B cell (primary cell): ENCODE data around the gene EML3. TPM values are rescaled to one million over a fixed set of nuclear protein-coding genes. Genes with fewer than 3 reads are reported as not detected.

ENCODE experiments used
- ATAC-seq: fragments of 200-7000 bp; cut with Tn5 transposase; one replicate; pipeline ENCODE4 v1.10.0; 2021; ENCODE audit warnings: low read depth, mild to moderate bottlenecking, moderate number of reproducible peaks, moderate library complexity
- CTCF ChIA-PET: fragments of 350-600 bp; sonication (Branson Sonifier 250); formaldehyde crosslinking; loops from one replicate; lab custom pipeline; 2021; ENCODE audit warnings: antibody characterized with exemption, inconsistent platforms; lab: Charles Lee
- POLR2A ChIA-PET: fragments of 350-600 bp; sonication (Branson Sonifier 250); formaldehyde crosslinking; loops from one replicate; lab custom pipeline; 2021; ENCODE audit warnings: antibody characterized with exemption; lab: Charles Lee
- DNase-seq: peaks from one replicate; pipeline ENCODE4 v3.0.0; 2013
- H2AFZ ChIP-seq: 2 replicates; pipeline ENCODE4 v1.6.1; 2012; ENCODE audit warnings: mild to moderate bottlenecking, low read depth, low read length; ENCODE audit not compliant: insufficient read depth, poor library complexity, severe bottlenecking
- H3K27ac ChIP-seq, 2 donors: 1 replicate in 1 of 2; 2 replicates in 1 of 2; pipeline ENCODE4 v1.5.1; 2012 to 2013; ENCODE audit warnings: low read length in 2 of 2, mild to moderate bottlenecking in 2 of 2, moderate library complexity in 1 of 2
- H3K27me3 ChIP-seq, 4 experiments: fragments of 200-600 bp in 1 of 4; sonication (generic) in 1 of 4; replicated peaks in 1 of 4; 1 replicate in 2 of 4; 2 replicates in 2 of 4; pipeline versions ENCODE4 v1.6.1 to v1.7.0; 2013 to 2016; ENCODE audit warnings: low read length in 3 of 4, mild to moderate bottlenecking in 2 of 4, mixed read lengths in 1 of 4, moderate library complexity in 1 of 4; ENCODE audit not compliant: insufficient read depth in 4 of 4, control insufficient read depth in 3 of 4; ENCODE audit errors: control extremely low read depth in 1 of 4
- H3K36me3 ChIP-seq, 2 experiments: replicated peaks in 1 of 2; 1 replicate in 1 of 2; 2 replicates in 1 of 2; pipeline versions ENCODE4 v1.6.1 to v1.7.1; 2013; ENCODE audit warnings: low read length in 1 of 2; ENCODE audit not compliant: insufficient read depth in 2 of 2, control insufficient read depth in 1 of 2; ENCODE audit errors: control extremely low read depth in 1 of 2, extremely low read depth in 1 of 2
- H3K4me1 ChIP-seq, 2 donors: fragments of 200-600 bp in 1 of 2; sonication (generic) in 1 of 2; 1 replicate in 1 of 2; 2 replicates in 1 of 2; pipeline versions ENCODE4 v1.5.1 to v1.6.1; 2013 to 2017; ENCODE audit warnings: low read length in 2 of 2; ENCODE audit not compliant: control insufficient read depth in 2 of 2, insufficient read depth in 2 of 2
- H3K4me2 ChIP-seq: replicated peaks from 2 replicates; pipeline ENCODE3; 2012; ENCODE audit warnings: mild to moderate bottlenecking, low read depth, low read length; ENCODE audit not compliant: poor library complexity, severe bottlenecking
- H3K4me3 ChIP-seq, 5 experiments: fragments of 200-600 bp in 1 of 5; sonication (generic) in 1 of 5; 1 replicate in 3 of 5; 2 replicates in 2 of 5; pipeline versions ENCODE4 v1.5.1 to v1.7.0; 2011 to 2016; ENCODE audit warnings: low read length in 4 of 5, mild to moderate bottlenecking in 4 of 5, low read depth in 2 of 5, control low read depth in 1 of 5, moderate library complexity in 1 of 5; ENCODE audit not compliant: insufficient read depth in 1 of 5; ENCODE audit errors: control extremely low read depth in 1 of 5, extremely low read depth in 1 of 5
- H3K79me2 ChIP-seq: fragments of 200-600 bp; sonication (generic); one replicate; pipeline ENCODE4 v1.6.0; 2016; ENCODE audit warnings: low read length; ENCODE audit not compliant: control insufficient read depth, insufficient read depth
- H3K9ac ChIP-seq: fragments of 200-600 bp; sonication (generic); 2 replicates; pipeline ENCODE4 v1.6.1; 2017; ENCODE audit warnings: mild to moderate bottlenecking, low read length, moderate library complexity
- H3K9me3 ChIP-seq, 3 donors: one replicate each; pipeline versions ENCODE4 v1.6.1 to v1.7.1; 2013; ENCODE audit warnings: low read length in 2 of 3; ENCODE audit not compliant: control insufficient read depth in 2 of 3, insufficient read depth in 1 of 3; ENCODE audit errors: control extremely low read depth in 1 of 3
- H4K20me1 ChIP-seq: 2 replicates; pipeline ENCODE4 v1.6.0; 2012; ENCODE audit warnings: mild to moderate bottlenecking, low read length; ENCODE audit not compliant: insufficient read depth, control insufficient read depth, poor library complexity, severe bottlenecking
- H3K27ac Mint-ChIP-seq: one replicate; pipeline ENCODE4 v1.8.0; 2021; ENCODE audit warnings: mixed read lengths
- H3K27me3 Mint-ChIP-seq: one replicate; pipeline ENCODE4 v1.8.0; 2021; ENCODE audit warnings: mixed read lengths
- H3K4me1 Mint-ChIP-seq: one replicate; pipeline ENCODE4 v1.8.0; 2021; ENCODE audit warnings: mixed read lengths
- H3K4me3 Mint-ChIP-seq: one replicate; pipeline ENCODE4 v1.8.0; 2021; ENCODE audit warnings: mixed read lengths
- H3K9me3 Mint-ChIP-seq: one replicate; pipeline ENCODE4 v1.8.0; 2022; ENCODE audit warnings: mixed read lengths; ENCODE audit not compliant: insufficient read depth
- EZH2 ChIP-seq: IDR thresholded peaks from 2 replicates; pipeline ENCODE4 v1.6.1; 2012; ENCODE audit warnings: borderline replicate concordance, low read depth, mild to moderate bottlenecking, moderate library complexity, low read length; ENCODE audit not compliant: insufficient read depth, poor library complexity, severe bottlenecking
- WGBS: methylation state at CpG from one replicate; pipeline ENCODE4 v1.1.5; 2013; ENCODE audit warnings: missing lambda C conversion rate; ENCODE audit not compliant: insufficient coverage; 5-methylcytosine and 5-hydroxymethylcytosine counted together
- intact Hi-C: fragments of 100-400 bp; cut with micrococcal nuclease; formaldehyde crosslinking; loops from one replicate; pipeline ENCODE4 v1.10.0; 2022
- polyA plus RNA-seq: library from polyadenylated mRNA; depleted of rRNA; stranded (reverse); fragments of >200 nt; gene quantifications from 2 replicates; pipeline ENCODE4 v1.2.3, GENCODE V29; 2012
- total RNA-seq, 2 donors: library from RNA; stranded (reverse); fragments of 120-200 nt in 1 of 2; gene quantifications; 1 replicate in 1 of 2; 2 replicates in 1 of 2; pipeline versions ENCODE4 v1.2.3 to v1.2.4, GENCODE V29; 2013 to 2022
- TF ChIP-seq, protein P1 (sequence below): fragments of 200-600 bp; IDR thresholded peaks from one replicate; pipeline ENCODE4 v1.8.0; 2022; ENCODE audit warnings: antibody characterized with exemption, mild to moderate bottlenecking

The EML3 gene
- total and polyA plus RNA-seq, 2 donors (not counting 1 experiment from before 2014, with no cell fraction given): 127 to 128 TPM

DNA sequence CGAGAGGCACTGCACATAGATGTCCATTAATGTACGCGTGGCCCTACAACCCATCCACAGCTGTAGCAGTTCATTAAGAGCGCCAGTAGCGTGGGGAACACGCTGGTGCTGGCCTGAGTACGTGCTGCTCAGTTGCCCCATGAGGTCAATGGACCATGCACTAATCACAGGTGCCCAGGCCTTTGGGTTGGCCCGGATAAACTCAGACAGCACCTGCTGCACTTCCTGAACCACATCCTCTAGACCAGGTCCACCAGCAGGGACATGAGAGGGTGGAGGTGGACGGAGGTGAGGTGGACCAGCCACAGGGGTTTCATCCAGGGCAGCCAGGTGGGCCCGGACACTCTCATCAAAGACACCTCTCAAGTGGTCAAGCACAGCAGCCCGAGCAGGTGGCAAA, 36.9 kb upstream of the EML3 start:
- Mint-ChIP-seq H3K9me3 (no peaks in the 10 kb centered on the region), H3K4me1 (peaks cover 39% of the 10 kb centered on the region), H3K4me3 (no peak overlapping the region), H3K27me3 (no peaks in the 10 kb centered on the region), H3K27ac (no peak overlapping the region)
- Histone ChIP-seq H3K4me3 (no peak overlapping the region), H3K9me3 (no peaks in the 10 kb centered on the region), H3K4me2 (no peak overlapping the region), H4K20me1 (peaks cover 9% of the 10 kb centered on the region), H3K4me1 (peaks cover 28 to 39% of the 10 kb centered on the region in 2 donors), H2AFZ (no peak overlapping the region), H3K27me3 (no peaks in the 10 kb centered on the region), H3K79me2 (peaks cover 61% of the 10 kb centered on the region), H3K27ac (no peak overlapping the region), H3K9ac (no peak overlapping the region), H3K36me3 (peaks cover 0 to 28% of the 10 kb centered on the region in 2 experiments)
- ATAC-seq (no peak), DNase-seq (no peak)
- ChIA-PET POLR2A (interaction anchor here (0.6 kb wide), 1 partner anchor 562 kb away, joined by 5 read pairs; no protein-coding TSS in a partner anchor), CTCF (interaction anchor here (1.0 to 2.0 kb wide), 3 partner anchors 15 to 48 kb away, joined by 3 to 8 read pairs (median 3); partner anchors contain the start of genes C11orf98, CSKMT and MTA2)
- TF ChIP-seq, protein P1, sequence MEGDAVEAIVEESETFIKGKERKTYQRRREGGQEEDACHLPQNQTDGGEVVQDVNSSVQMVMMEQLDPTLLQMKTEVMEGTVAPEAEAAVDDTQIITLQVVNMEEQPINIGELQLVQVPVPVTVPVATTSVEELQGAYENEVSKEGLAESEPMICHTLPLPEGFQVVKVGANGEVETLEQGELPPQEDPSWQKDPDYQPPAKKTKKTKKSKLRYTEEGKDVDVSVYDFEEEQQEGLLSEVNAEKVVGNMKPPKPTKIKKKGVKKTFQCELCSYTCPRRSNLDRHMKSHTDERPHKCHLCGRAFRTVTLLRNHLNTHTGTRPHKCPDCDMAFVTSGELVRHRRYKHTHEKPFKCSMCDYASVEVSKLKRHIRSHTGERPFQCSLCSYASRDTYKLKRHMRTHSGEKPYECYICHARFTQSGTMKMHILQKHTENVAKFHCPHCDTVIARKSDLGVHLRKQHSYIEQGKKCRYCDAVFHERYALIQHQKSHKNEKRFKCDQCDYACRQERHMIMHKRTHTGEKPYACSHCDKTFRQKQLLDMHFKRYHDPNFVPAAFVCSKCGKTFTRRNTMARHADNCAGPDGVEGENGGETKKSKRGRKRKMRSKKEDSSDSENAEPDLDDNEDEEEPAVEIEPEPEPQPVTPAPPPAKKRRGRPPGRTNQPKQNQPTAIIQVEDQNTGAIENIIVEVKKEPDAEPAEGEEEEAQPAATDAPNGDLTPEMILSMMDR: no peak
- TF ChIP-seq EZH2: no peak
- intact Hi-C loops: no loop called here
- WGBS: 90% methylated on average over 11 of the region's 11 CpGs

DNA sequence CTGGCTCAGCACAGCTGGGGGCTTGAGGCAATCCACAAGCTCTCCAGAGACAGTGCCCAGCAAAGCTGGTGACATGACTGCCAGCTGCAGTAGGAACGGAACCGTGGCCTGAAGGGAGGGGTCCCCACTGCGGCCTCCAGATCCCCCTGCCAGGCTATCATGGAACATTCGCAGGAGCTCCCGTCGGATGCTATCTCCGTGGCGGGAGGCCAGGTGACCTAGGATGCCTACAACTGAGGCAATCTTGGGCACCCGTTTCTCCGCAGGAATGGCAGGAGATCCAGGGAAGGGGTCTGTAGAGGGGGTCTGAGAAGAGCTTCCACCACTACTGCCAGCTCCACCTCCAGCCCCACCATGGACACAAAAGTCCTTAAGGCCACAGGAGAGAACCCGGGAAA, 36.4 kb upstream of the EML3 start:
- ChIA-PET CTCF (interaction anchor here (0.9 to 1.5 kb wide), 4 partner anchors 16 to 48 kb away, joined by 3 read pairs; partner anchors contain the start of genes C11orf98, CSKMT and MTA2), POLR2A (interaction anchor here (1.3 kb wide), 1 partner anchor 23 kb away, joined by 6 read pairs; the partner anchor contains the start of genes LBHD1 and UQCC3)
- H3K27me3 ChIP-seq: no peaks in the 10 kb centered on the region
- ATAC-seq (no peak), DNase-seq (no peak)
- H2AFZ ChIP-seq: no peak overlapping the region
- H3K9me3 ChIP-seq: no peaks in the 10 kb centered on the region
- H3K4me2 ChIP-seq: no peak overlapping the region
- Mint-ChIP-seq H3K27ac (peak overlapping the region; percentile 15), H3K4me3 (no peak overlapping the region), H3K27me3 (no peaks in the 10 kb centered on the region), H3K4me1 (peaks cover 37% of the 10 kb centered on the region), H3K9me3 (no peaks in the 10 kb centered on the region)
- no peak overlapping the region for H3K27ac ChIP-seq
- peaks cover 25 to 34% of the 10 kb centered on the region in 2 donors for H3K4me1 ChIP-seq
- H3K79me2 ChIP-seq: peaks cover 67% of the 10 kb centered on the region
- WGBS: 100% methylated on average over 9 of the region's 11 CpGs
- H3K4me3 ChIP-seq: no peak overlapping the region
- peaks cover 9% of the 10 kb centered on the region for H4K20me1 ChIP-seq
- intact Hi-C loops: no loop called here
- peaks cover 0 to 32% of the 10 kb centered on the region in 2 experiments for H3K36me3 ChIP-seq
- TF ChIP-seq, protein P1: no peak
- TF ChIP-seq EZH2: no peak
- H3K9ac ChIP-seq: no peak overlapping the region
